ENCODE data around the gene SNRNP200.
A peak's percentile ranks its signal among the peaks of the same experiment; 100 is the strongest.

GRCh38 chr2:96233880-96234316 lies 71.4 kb downstream of the SNRNP200 start:
- TF ChIP-seq CTCF (IDR thresholded peaks at IDR 0.05; ENCODE audit: low read depth, low read length) (peak; percentile 48), EZH2phosphoT487 (IDR thresholded peaks at IDR 0.05; ENCODE audit: low read depth) (no peak)

Data from OCI-LY3 (cell line).